PFSK-1 (cell line): ENCODE results near the gene SMOC2.

ENCODE experiments used
- POLR2AphosphoS5 ChIP-seq: IDR thresholded peaks from 2 replicates; pipeline ENCODE4 v1.6.1; 2012; ENCODE audit warnings: low read depth, mild to moderate bottlenecking, control low read depth, low read length, moderate library complexity
- REST ChIP-seq, 2 experiments: IDR thresholded peaks; 2 replicates each; pipeline versions ENCODE4 v1.6.1 to v1.8.0; 2011 to 2012; ENCODE audit warnings: low read depth in 2 of 2, low read length in 2 of 2, control low read depth in 1 of 2, inconsistent platforms in 1 of 2, mild to moderate bottlenecking in 1 of 2, moderate library complexity in 1 of 2; ENCODE audit not compliant: insufficient read depth in 1 of 2
- SIN3A ChIP-seq: IDR thresholded peaks from 2 replicates; pipeline ENCODE4 v1.6.1; 2012; ENCODE audit warnings: mild to moderate bottlenecking, low read length, moderate library complexity, borderline replicate concordance; ENCODE audit not compliant: insufficient read depth
- TAF1 ChIP-seq: IDR thresholded peaks from 2 replicates; pipeline ENCODE4 v1.6.1; 2012; ENCODE audit warnings: low read length, control low read depth, borderline replicate concordance; ENCODE audit not compliant: insufficient read depth

DNA sequence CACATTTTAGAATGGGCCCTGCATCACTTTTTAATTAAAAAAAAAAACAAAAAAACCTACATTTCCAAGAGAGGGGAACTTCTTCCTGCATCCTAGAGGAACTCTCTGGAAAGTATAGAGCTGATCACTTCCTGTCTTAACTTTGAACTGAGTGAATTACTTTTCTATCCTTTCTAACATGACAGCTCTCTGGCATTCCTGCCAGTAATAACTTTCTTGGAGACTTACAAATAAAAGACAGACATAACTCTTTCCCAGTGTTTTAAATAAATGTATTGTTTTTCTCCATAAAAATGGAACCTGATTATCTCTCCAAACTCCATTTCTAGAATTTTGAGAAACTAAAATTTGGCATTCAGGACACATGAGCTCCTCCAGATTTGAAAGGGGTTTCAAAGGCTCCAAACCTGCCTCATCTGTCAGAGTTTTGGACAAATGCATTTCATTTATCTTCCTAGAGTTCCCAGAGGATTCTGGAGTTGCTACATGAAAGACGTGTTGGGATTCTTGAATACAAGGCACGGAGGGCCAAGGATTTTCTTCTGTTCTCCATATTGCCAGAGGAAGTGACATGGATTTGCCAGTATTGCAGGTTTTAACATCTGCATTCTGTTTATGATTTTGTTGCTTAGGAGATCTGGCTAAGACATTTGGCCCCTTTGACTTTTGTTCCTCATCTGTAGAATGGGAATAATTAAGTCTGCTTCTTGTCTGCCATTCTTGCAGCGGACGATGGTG is 2.0 kb upstream of the SMOC2 start:
- no peak for TF ChIP-seq POLR2AphosphoS5
- TF ChIP-seq REST (IDR thresholded peaks at IDR 0.05; ENCODE audit: insufficient read depth in 1 of 2, low read depth in 2 of 2, low read length in 2 of 2): no peak
- no peak for TF ChIP-seq SIN3A
- TF ChIP-seq TAF1: no peak
